Neural progenitor cell (in vitro differentiated cells): ENCODE results near the gene STK39. TPM values are rescaled to one million over a fixed set of nuclear protein-coding genes. Genes with fewer than 3 reads are reported as not detected.
"Not testable (repeated sequence)": the region's sequence is repeated elsewhere in the genome, so short reads cannot be mapped to it uniquely, and the experiment has no call there.

Experiments used
- DNase-seq: peaks from one replicate; pipeline ENCODE4 v3.0.0-alpha.2; 2016; ENCODE audit warnings: low spot score
- H2AFZ ChIP-seq: fragments of 200-600 bp; sonication (generic); replicated peaks from 2 replicates; pipeline ENCODE4 v1.6.1; 2016; ENCODE audit warnings: antibody characterized with exemption
- H3F3A ChIP-seq: fragments of 200-600 bp; sonication (generic); 2 replicates; pipeline ENCODE4 v1.6.1; 2016; ENCODE audit warnings: antibody characterized with exemption, low read depth
- H3K27ac ChIP-seq: fragments of 200-600 bp; sonication (generic); 2 replicates; pipeline ENCODE4 v1.5.1; 2016; ENCODE audit warnings: mild to moderate bottlenecking
- H3K27me3 ChIP-seq: fragments of 200-600 bp; sonication (generic); 2 replicates; pipeline ENCODE4 v1.6.1; 2016; ENCODE audit warnings: mild to moderate bottlenecking, moderate library complexity
- H3K36me3 ChIP-seq: fragments of 200-600 bp; sonication (generic); 2 replicates; pipeline ENCODE4 v1.5.1; 2016
- H3K4me1 ChIP-seq: fragments of 200-600 bp; sonication (generic); 2 replicates; pipeline ENCODE4 v1.6.1; 2016; ENCODE audit warnings: mixed run types
- H3K4me2 ChIP-seq: fragments of 200-600 bp; sonication (generic); 2 replicates; pipeline ENCODE4 v1.6.1; 2016
- H3K4me3 ChIP-seq: fragments of 200-600 bp; sonication (generic); 2 replicates; pipeline ENCODE4 v1.5.1; 2016
- H3K79me2 ChIP-seq: fragments of 200-600 bp; sonication (generic); 2 replicates; pipeline ENCODE4 v1.6.1; 2016; ENCODE audit warnings: low read depth
- H3K9ac ChIP-seq: fragments of 200-600 bp; sonication (generic); 2 replicates; pipeline ENCODE4 v1.6.1; 2016
- H3K9me3 ChIP-seq: fragments of 200-600 bp; sonication (generic); 2 replicates; pipeline ENCODE4 v1.5.1; 2016; ENCODE audit warnings: low read depth
- H4K20me1 ChIP-seq: fragments of 200-600 bp; sonication (generic); 2 replicates; pipeline ENCODE4 v1.6.1; 2016; ENCODE audit warnings: low read depth
- H3K27ac Mint-ChIP-seq: 3 replicates; pipeline ENCODE4 v1.8.0; 2021; ENCODE audit warnings: mixed read lengths
- H3K27me3 Mint-ChIP-seq: 2 replicates; pipeline ENCODE4 v1.8.0; 2022; ENCODE audit warnings: low read depth, mild to moderate bottlenecking, inconsistent platforms, moderate library complexity, mixed read lengths; ENCODE audit not compliant: insufficient read depth
- H3K36me3 Mint-ChIP-seq: 3 replicates; pipeline ENCODE4 v1.8.0; 2021; ENCODE audit warnings: mixed read lengths
- H3K4me1 Mint-ChIP-seq: 3 replicates; pipeline ENCODE4 v1.8.0; 2021; ENCODE audit warnings: mixed read lengths
- H3K4me3 Mint-ChIP-seq: 3 replicates; pipeline ENCODE4 v1.8.0; 2021; ENCODE audit warnings: mild to moderate bottlenecking, moderate library complexity, mixed read lengths
- H3K9me3 Mint-ChIP-seq: 3 replicates; pipeline ENCODE4 v1.8.0; 2020; ENCODE audit warnings: mixed read lengths
- CTCF ChIP-seq: fragments of 200-600 bp; sonication (generic); IDR thresholded peaks from 2 replicates; pipeline ENCODE4 v1.5.1; 2017; ENCODE audit warnings: antibody characterized with exemption, mild to moderate bottlenecking
- EZH2 ChIP-seq: fragments of 200-600 bp; sonication (generic); IDR thresholded peaks from 2 replicates; pipeline ENCODE4 v1.6.1; 2017; ENCODE audit warnings: antibody characterized with exemption, mild to moderate bottlenecking, moderate library complexity
- EZH2phosphoT487 ChIP-seq: fragments of 200-600 bp; sonication (generic); IDR thresholded peaks from 2 replicates; pipeline ENCODE4 v1.6.1; 2017; ENCODE audit warnings: antibody characterized with exemption
- total RNA-seq: library from RNA; depleted of rRNA; stranded (reverse); fragments of >200 nt; gene quantifications from 2 replicates; pipeline ENCODE4 v1.2.3, GENCODE V29; 2015; ENCODE audit warnings: low replicate concordance

STK39 gene
- total RNA-seq, 1 donor from 2014 or later: 23.8 TPM

GRCh38 chr2:168084288-168084687 is 163.1 kb downstream of the STK39 start:
- no peaks in the 10 kb centered on the region for H3K36me3 ChIP-seq
- H3K9ac ChIP-seq: no peak overlapping the region
- no peak overlapping the region for H3K4me2 ChIP-seq
- TF ChIP-seq EZH2phosphoT487 (no peak), CTCF (peak; percentile 10)
- H2AFZ ChIP-seq: peak overlapping the region; percentile 21
- H3K9me3 Mint-ChIP-seq: no peaks in the 10 kb centered on the region
- H3K9me3 ChIP-seq: no peaks in the 10 kb centered on the region
- no peaks in the 10 kb centered on the region for H3K79me2 ChIP-seq
- H3K4me1 ChIP-seq: peaks cover 23% of the 10 kb centered on the region
- no peak overlapping the region for H3K4me3 Mint-ChIP-seq
- H3K36me3 Mint-ChIP-seq: peaks cover 12% of the 10 kb centered on the region
- no peaks in the 10 kb centered on the region for H3F3A ChIP-seq
- peak; percentile 37 for DNase-seq
- H3K27ac ChIP-seq: no peak overlapping the region
- no peak overlapping the region for H3K27ac Mint-ChIP-seq
- H4K20me1 ChIP-seq: no peaks in the 10 kb centered on the region
- H3K27me3 Mint-ChIP-seq: peaks cover 4% of the 10 kb centered on the region
- no peaks in the 10 kb centered on the region for H3K27me3 ChIP-seq
- peaks cover 9% of the 10 kb centered on the region for H3K4me1 Mint-ChIP-seq
- no peak overlapping the region for H3K4me3 ChIP-seq

- not testable (repeated sequence) for H3K27ac ChIP-seq, H3F3A ChIP-seq, H3K9me3 ChIP-seq, H3K4me3 ChIP-seq, H3K36me3 ChIP-seq, H2AFZ ChIP-seq, DNase-seq, H3K4me1 Mint-ChIP-seq, H3K9me3 Mint-ChIP-seq, H3K4me3 Mint-ChIP-seq, H3K9ac ChIP-seq, H3K4me2 ChIP-seq, H3K27me3 ChIP-seq, H4K20me1 ChIP-seq, H3K27ac Mint-ChIP-seq, H3K79me2 ChIP-seq, H3K27me3 Mint-ChIP-seq
- peaks cover 12% of the 10 kb centered on the region for H3K4me1 ChIP-seq
- H3K36me3 Mint-ChIP-seq: peaks cover 17% of the 10 kb centered on the region
Observed at GRCh38 chr2:168081452-168081851, 165.9 kb downstream of the STK39 start.

DNA sequence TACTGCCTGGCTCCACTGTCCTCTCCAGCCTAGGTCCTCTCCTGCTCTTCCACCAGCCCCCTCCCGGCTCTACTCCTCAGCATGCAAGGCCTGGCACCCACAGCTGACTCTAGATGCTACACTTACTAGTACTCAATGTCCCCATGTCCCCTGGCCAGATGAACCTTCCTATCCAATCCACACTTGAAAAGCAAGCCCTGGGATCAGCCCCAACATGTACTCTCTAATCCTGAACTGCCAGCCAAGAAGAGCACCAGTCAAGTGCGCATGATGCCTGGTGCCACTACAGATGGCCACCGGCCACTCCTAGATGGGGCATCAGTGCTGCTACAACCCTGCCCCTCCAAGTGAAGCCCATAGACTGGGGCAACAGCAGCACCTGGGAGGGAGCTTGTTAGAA is 168.2 kb downstream of the STK39 start:
- Histone ChIP-seq H4K20me1 (no peaks in the 10 kb centered on the region), H3K4me3 (no peak overlapping the region), H2AFZ (no peak overlapping the region), H3K27ac (no peak overlapping the region), H3K4me1 (peaks cover 6% of the 10 kb centered on the region), H3K27me3 (no peaks in the 10 kb centered on the region), H3K9ac (no peak overlapping the region), H3F3A (no peaks in the 10 kb centered on the region), H3K4me2 (no peak overlapping the region), H3K79me2 (no peaks in the 10 kb centered on the region), H3K9me3 (no peaks in the 10 kb centered on the region), H3K36me3 (no peaks in the 10 kb centered on the region)
- Mint-ChIP-seq H3K27me3 (no peaks in the 10 kb centered on the region), H3K27ac (no peak overlapping the region), H3K9me3 (no peaks in the 10 kb centered on the region), H3K4me1 (peaks cover 4% of the 10 kb centered on the region), H3K36me3 (peaks cover 17% of the 10 kb centered on the region), H3K4me3 (no peak overlapping the region)
- TF ChIP-seq CTCF: no peak
- TF ChIP-seq EZH2: no peak
- no peak for TF ChIP-seq EZH2phosphoT487
- DNase-seq: no peak

DNA sequence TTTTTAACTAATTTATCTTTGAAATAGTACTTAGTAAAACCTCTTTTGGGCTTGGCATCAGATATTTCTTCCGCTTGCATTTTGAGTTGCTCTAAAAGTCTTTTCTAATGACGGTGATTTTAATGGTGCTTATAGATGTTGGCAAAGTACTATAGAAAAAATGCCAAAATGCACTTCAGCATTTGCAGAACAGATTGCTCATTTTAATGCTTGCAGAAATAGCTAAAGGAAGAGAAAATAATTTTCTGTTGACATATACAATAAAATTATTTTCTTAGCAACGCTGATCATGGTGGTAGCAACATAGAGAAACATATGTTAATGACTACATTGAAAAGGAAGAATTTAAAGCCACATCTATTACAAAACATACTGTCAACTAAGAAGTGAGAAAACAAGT is 170.7 kb downstream of the STK39 start:
- no peaks in the 10 kb centered on the region for H3K79me2 ChIP-seq
- Mint-ChIP-seq H3K4me3 (no peak overlapping the region), H3K36me3 (peaks cover 17% of the 10 kb centered on the region), H3K4me1 (no peaks in the 10 kb centered on the region), H3K27me3 (no peaks in the 10 kb centered on the region), H3K27ac (no peak overlapping the region), H3K9me3 (no peaks in the 10 kb centered on the region)
- H3K9me3 ChIP-seq: no peaks in the 10 kb centered on the region
- no peak overlapping the region for H3K4me2 ChIP-seq
- no peaks in the 10 kb centered on the region for H4K20me1 ChIP-seq
- H3K9ac ChIP-seq: no peak overlapping the region
- no peak overlapping the region for H3K27ac ChIP-seq
- no peaks in the 10 kb centered on the region for H3F3A ChIP-seq
- H3K27me3 ChIP-seq: no peaks in the 10 kb centered on the region
- H3K4me1 ChIP-seq: no peaks in the 10 kb centered on the region
- no peak overlapping the region for H3K4me3 ChIP-seq
- DNase-seq: no peak
- H2AFZ ChIP-seq: no peak overlapping the region
- TF ChIP-seq EZH2phosphoT487 (no peak), EZH2 (no peak), CTCF (no peak)
- H3K36me3 ChIP-seq: no peaks in the 10 kb centered on the region
